Stimulated activated CD8-positive, alpha-beta memory T cell treated with anti-CD3 and anti-CD28 coated beads, Interleukin-7, amount 100 ng/mL, for 1 hour (primary cell): Measurements from ENCODE around the gene PPP2R5B.
A peak's percentile ranks its signal among the peaks of the same experiment; 100 is the strongest.

Experiments used
- DNase-seq, 2 donors: peaks; one replicate each; pipeline ENCODE4 v3.0.0-alpha.2; 2020; ENCODE audit warnings: low read depth in 2 of 2

PPP2R5B gene

GRCh38 chr11:64923944-64924909 lies at the start of gene PPP2R5B:
TSS of gene PPP2R5B (plus strand) at chr11:64924689. CDS start at chr11:64925735, 1,046 bp downstream.
- DNase-seq = peak; percentile 74 to 82

DNA sequence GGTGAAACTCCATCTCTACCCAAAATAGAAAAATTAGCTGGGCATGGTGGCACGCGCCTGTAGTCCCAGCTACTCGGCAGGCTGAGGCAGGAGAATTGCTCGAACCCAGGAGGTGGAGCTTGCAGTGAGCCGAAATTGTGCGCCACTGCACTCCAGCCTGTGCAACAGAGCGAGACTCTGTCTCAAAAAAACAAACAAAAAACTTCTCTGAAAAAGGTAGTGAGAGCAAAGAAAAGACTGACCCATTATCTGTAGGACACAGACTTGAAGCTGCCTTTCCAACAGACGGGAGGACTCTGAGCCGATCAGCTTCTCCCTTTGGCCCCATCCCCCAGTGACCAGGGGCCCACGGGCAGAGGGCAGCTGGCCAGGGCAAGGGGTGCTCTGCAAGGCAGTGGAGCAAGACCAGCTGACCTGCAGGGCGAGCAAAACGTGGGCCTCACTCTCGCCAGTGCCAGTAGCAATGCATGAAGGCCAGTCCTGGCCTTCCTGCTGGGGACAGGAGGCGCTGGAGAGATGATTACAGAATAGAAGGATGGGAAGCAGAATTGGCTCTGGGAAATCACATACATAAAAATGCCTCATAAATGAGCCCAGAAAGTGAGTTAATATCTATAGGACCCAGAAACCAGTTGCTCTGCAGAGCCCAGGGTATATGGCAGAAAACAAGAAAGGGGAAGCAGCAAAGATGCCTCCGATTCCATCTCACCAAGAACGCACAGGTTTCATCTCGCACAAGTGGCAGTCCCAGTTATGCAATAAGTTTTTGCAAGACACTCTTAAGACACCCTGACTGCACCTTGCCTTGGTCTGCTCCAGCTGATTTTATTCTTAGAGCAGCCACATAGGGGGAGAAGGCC lies 48.9 kb upstream of the PPP2R5B start:
- no peak for DNase-seq

DNA sequence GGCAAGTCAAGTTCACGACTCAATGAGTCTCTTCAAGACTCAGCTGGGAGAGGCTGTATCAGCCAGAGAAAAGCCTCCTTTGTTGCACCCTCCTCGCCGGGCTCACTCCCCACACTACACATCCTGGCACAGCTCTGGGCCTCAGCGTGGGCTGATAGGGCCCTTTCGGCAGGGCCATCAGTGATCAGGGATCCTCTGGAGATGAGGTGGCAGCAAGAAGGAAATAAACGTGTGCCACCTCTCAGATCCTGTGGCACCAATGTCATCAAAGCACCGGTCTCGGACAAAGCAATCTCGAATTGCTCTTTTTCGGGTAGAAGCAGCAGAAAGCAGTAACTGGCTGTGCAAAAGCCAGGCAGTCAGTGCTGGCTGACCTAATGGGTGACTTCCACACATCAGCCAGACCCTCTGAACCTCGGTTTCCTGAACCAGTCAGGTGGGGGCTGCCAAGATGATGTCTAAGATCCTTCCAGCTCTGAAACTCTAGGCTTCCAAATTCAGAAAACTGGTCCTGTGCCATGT lies 48.2 kb upstream of the PPP2R5B start:
- DNase-seq = no peak

GRCh38 chr11:64876835-64877341 lies 47.6 kb upstream of the PPP2R5B start:
- DNase-seq = no peak

DNA sequence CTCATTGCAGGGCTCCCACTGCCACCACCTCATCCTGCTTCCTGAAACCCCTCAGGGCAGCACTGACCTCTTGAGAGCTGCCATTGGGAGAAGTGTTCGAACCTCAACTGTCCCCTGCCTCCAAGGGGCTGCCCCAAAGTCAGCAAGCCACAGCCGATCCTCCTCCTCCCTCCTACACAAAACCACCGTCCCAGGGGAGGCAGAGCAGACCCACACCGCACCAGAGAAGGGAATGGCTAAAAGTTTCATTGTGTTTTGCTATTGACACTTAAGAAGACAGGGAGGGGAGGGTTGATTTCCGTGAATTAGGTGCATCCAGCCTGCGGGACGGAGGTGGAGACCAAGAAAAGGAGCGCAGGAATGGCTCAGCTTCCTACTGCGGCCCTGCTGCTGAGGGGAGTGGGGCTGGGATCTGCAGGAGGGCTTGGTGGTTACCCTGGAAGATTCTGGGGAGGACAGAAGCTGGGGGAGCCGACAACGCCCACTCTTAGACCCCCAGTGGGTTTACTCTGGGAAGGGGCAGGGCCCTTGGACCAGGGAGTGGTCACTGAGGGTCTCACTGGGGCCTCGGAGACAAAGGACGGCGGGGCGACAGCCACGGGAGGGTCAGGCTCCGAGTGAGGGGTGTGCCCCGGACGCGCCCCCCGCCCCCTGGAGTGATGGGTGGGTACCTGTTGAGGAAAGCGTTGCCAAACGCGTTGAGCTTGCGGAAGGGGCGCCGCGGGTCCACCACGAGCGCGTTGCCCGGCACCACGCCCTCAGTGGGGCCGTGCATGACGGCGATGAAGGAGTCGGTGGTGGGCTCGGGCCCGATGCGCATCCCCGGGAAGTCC lies 46.9 kb upstream of the PPP2R5B start:
- no peak for DNase-seq

DNA sequence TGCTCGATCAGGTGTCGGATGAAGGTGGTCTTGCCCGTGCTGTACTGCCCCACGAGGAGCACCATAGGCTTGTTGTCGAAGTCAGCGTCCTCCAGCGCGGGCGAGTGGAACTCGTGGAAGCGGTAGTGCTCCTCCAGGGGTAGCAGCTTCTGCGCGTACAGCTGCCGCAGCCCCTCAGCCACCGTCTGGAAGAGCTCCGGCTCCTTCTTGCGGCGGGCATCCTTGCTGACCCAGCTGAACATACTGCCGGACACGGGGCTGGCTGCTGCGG lies 46.3 kb upstream of the PPP2R5B start:
- no peak for DNase-seq

GRCh38 chr11:64878494-64879243 lies 45.8 kb upstream of the PPP2R5B start, which contains the start of gene EHD1:
TSS of gene EHD1 (minus strand) at chr11:64878621. CDS start at chr11:64878464, 157 bp downstream.
- peak; percentile 99 for DNase-seq

DNA sequence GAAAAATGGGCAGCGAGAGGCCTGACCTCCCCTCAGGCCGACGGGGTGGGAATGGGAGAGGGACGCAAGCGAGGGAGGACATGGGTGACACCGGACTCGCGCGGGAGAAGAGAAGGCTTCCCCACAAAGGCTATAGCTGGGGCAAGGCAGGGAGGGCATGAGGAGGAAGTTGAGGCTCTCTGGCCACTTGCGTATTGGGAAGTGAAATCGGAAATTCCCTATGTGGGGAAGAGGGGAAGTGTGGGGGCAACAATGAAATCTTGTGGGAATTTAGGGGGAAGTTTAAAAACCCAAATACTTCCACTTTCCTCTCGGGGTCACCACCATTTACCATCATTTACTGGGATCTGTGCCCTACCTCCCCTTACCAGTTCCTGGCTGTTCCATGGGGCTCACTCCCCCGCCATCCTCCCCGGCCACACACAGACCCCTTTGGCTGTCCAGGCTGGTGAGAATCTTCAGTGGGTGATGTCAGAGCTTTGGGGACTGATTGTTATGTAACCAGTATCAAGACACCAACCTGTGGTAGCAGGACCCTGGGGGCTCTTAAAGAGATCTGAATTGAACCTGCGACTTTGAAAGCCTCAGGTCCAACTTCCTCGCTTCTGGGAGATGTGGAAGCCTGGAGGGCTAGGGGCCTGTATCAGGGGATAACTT lies 45.1 kb upstream of the PPP2R5B start:
- no peak for DNase-seq

DNA sequence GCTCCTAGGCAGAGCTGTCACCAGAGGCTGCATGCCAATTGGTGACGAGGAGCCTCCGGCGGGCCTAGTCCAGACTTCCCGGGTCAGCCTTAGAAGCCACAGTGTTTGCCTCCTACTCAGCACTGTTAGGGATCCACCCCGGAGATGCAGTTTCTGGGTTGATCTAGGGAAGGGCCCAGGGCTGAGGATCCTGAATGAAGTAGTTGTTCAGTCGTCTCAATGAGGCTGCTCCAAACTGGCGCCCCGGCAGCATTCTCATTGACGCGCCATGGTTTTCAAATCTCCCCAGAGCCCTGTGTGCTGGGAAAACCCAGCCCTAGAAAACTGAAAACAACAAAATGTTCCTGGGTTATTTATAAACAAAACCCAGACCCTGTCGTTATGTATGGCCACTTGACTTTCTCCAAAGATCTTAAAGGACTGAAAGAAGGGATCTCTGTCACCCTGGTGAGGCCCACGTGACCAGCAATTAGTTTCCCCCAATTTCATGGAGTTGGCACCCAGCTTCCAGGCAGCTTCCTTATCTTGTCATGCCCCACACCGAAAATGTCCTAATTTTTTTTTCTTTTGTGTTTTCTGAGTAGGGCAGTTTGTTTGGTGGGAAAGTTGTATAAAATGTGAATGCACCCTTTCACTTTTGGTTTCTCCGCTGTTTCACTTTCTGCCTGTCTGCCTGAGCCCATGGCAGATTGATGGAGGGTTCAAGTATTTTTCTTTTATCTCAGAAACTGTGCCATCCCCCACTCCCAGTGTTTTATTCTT lies 44.1 kb upstream of the PPP2R5B start:
- DNase-seq = no peak

DNA sequence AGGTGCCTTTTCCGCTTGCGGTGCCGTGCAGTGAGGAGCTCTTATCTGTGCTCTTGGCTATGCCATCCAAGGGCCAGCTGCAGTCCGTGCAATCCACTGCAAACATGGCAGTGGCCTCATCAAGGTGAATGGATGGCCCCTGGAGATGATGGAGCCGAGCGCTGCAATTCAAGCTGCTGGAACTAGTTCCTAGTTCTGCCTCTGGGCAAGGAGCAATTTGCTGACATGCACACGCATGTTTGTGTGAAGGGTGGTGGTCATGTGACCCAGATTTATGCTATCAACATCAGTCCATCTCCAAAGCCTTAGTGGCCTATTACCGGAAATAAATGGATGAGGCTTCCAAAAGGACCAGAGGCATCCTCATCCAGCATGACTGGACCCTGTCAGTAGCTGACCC lies 43.0 kb upstream of the PPP2R5B start:
- DNase-seq = no peak

GRCh38 chr11:64882243-64882642 lies 42.2 kb upstream of the PPP2R5B start:
- no peak for DNase-seq

- DNase-seq = no peak
These were observed 40.9 kb upstream of the PPP2R5B start for GRCh38 chr11:64883575-64883974.

DNA sequence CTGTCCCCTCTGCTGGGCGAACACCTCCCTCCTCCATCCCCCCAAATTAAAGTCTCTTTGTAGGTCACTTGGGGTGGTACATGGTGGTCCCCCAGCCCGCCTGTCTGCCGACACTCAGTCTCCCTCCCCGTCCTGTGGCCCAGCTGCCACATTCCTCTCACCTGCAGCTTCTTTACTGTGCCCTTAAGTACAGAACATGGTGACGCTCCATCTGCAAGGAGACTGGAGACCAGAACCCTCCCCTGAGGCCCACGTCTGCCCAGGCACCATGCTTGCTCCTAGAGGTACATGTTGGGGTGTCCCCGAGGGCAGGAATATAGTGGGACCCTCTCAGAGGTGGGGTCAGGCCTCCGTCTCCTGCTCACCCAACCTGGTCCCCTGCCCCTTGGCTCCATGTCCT lies 40.5 kb upstream of the PPP2R5B start:
- DNase-seq = no peak

DNA sequence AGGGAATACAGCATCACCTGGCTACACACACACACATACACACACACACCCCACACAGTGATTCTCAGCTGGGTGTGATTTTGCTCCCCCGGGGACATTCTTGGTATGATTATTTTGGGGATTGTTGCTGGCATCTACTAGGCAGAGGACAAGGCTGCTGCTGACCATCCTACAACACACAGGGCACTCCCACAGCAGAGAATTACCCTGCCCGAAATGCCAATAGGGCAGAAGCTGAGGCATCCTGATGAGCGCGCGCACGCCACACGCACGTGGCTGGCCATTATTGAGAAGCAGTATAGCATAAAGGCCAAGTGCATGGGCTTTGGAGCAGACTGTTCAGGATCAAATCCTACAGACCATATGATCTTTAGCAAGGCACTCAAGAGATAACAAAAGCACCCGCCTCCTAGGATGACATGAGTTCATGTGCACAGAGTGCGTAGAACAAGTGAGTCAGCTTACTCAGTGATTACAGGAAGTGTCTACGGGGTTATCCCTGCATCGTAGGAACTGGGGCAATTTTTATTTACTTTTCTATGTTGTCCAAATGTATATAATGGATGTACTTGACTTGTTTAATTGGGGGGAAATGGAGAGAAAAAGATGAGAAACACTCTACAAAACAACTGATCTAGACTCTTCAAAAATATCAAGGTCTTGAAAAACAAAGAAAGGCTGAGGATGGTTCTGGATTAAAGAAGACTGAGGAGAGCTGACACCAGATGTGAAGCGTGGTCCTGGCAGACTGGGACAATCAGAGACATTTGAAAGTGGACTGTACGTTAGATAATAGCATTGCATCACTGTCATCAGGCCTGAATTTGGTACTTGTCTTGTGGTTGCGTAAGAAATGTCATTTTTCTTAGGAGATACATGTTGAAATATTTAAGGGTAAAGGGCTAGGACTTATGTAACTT lies 38.9 kb upstream of the PPP2R5B start:
- no peak for DNase-seq

GRCh38 chr11:64887234-64887756 lies 37.2 kb upstream of the PPP2R5B start:
- DNase-seq = no peak

- peak; percentile 61 to 78 for DNase-seq
These were observed 36.6 kb upstream of the PPP2R5B start for GRCh38 chr11:64887757-64888405.

DNA sequence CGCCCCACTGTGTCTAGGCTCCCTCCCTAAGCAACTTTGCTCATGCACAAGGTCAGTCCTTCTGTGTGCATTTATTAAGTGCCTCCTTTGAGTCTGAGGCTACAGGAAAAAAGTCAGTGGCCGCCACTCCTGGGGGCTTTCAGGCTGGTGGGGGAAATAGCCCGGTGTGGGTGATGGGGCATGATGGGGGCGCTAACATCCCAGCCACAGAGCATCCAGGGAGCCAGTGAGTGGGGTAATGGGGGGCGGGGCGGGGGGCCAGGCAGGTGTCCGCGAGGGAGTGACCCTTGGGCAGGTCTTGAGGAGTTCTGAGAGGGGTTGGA lies 36.1 kb upstream of the PPP2R5B start:
- no peak for DNase-seq
